HepG2 (cell line): Measurements from ENCODE around the gene CREBRF. TPM values are rescaled to one million over a fixed set of nuclear protein-coding genes. Genes with fewer than 3 reads are reported as not detected.

Experiments used
- ATF7 ChIP-seq, 2 experiments: fragments of 450-650 bp in 1 of 2; sonication (generic) in 1 of 2; formaldehyde crosslinking in 1 of 2; IDR thresholded peaks; 2 replicates each; pipeline versions ENCODE4 v1.4.0 to v1.6.1; 2016 to 2020; ENCODE audit warnings: antibody characterized with exemption in 1 of 2, mild to moderate bottlenecking in 1 of 2, missing genetic modification reagents in 1 of 2
- FOXP1 ChIP-seq, 2 experiments: fragments of 450-650 bp in 1 of 2; IDR thresholded peaks; 2 replicates each; pipeline ENCODE4 v1.6.1; 2017 to 2018; ENCODE audit warnings: antibody characterized with exemption in 1 of 2
- HDAC2 ChIP-seq: sonication (generic); formaldehyde crosslinking; IDR thresholded peaks from 2 replicates; pipeline ENCODE4 v1.4.0; 2020; ENCODE audit warnings: missing genetic modification reagents
- IKZF4 ChIP-seq: sonication (generic); formaldehyde crosslinking; IDR thresholded peaks from 2 replicates; pipeline ENCODE4 v1.5.1; 2020; ENCODE audit warnings: borderline replicate concordance, mild to moderate bottlenecking, low read depth, missing genetic modification reagents; ENCODE audit errors: not compliant biosample characterization
- RBM22 ChIP-seq: fragments of 200-400 bp; formaldehyde crosslinking; optimal IDR thresholded peaks from 2 replicates; pipeline ENCODE3; 2017; ENCODE audit warnings: mild to moderate bottlenecking, low read length, moderate library complexity
- ZNF563 ChIP-seq: sonication (generic); formaldehyde crosslinking; IDR thresholded peaks from 2 replicates; pipeline ENCODE4 v1.8.0; 2022; ENCODE audit warnings: mild to moderate bottlenecking, moderate library complexity, missing genetic modification reagents
- polyA plus RNA-seq, 8 experiments: library from polyadenylated mRNA; depleted of rRNA in 3 of 8; stranded (reverse) in 7 of 8; unstranded in 1 of 8; fragments of >200 nt; fragmentation: Illumina TruSeq in 4 of 8; extraction: Trizol in 4 of 8; gene quantifications; 2 replicates each; pipeline versions ENCODE4 v1.2.1 to v1.2.3, GENCODE V29; 2011 to 2016; ENCODE audit warnings: low read depth in 4 of 8, missing spikeins in 1 of 8, mixed read lengths in 1 of 8; ENCODE audit not compliant: insufficient read depth in 1 of 8
- total RNA-seq, 5 experiments: library from RNA; depleted of rRNA; stranded (reverse); fragments of >200 nt; fragmentation: Illumina TruSeq; extraction: Trizol; gene quantifications; 2 replicates each; pipeline ENCODE4 v1.2.3, GENCODE V29; 2016; ENCODE audit warnings: low read depth in 1 of 5
- TF ChIP-seq, protein P1 (sequence below): sonication (generic); formaldehyde crosslinking; IDR thresholded peaks from 2 replicates; pipeline ENCODE4 v1.5.1; 2020; ENCODE audit warnings: missing genetic modification reagents, mild to moderate bottlenecking, borderline replicate concordance
- TF ChIP-seq, protein P2 (sequence below): sonication (generic); formaldehyde crosslinking; IDR thresholded peaks from 2 replicates; pipeline ENCODE4 v1.5.0; 2020; ENCODE audit warnings: missing genetic modification reagents
- TF ChIP-seq, protein P3 (sequence below): sonication (generic); formaldehyde crosslinking; IDR thresholded peaks from 2 replicates; pipeline ENCODE4 v1.9.0; 2021; ENCODE audit warnings: missing genetic modification reagents, borderline replicate concordance
- TF ChIP-seq, protein P4 (sequence below): IDR thresholded peaks from 2 replicates; pipeline ENCODE4 v1.6.1; 2016; ENCODE audit warnings: low read depth

Gene CREBRF
- total and polyA plus RNA-seq, 2 of the 13 experiments (the other 11 are each of a cell fraction or from before 2014, with no cell fraction given), result 4.5 to 10.2 TPM

DNA sequence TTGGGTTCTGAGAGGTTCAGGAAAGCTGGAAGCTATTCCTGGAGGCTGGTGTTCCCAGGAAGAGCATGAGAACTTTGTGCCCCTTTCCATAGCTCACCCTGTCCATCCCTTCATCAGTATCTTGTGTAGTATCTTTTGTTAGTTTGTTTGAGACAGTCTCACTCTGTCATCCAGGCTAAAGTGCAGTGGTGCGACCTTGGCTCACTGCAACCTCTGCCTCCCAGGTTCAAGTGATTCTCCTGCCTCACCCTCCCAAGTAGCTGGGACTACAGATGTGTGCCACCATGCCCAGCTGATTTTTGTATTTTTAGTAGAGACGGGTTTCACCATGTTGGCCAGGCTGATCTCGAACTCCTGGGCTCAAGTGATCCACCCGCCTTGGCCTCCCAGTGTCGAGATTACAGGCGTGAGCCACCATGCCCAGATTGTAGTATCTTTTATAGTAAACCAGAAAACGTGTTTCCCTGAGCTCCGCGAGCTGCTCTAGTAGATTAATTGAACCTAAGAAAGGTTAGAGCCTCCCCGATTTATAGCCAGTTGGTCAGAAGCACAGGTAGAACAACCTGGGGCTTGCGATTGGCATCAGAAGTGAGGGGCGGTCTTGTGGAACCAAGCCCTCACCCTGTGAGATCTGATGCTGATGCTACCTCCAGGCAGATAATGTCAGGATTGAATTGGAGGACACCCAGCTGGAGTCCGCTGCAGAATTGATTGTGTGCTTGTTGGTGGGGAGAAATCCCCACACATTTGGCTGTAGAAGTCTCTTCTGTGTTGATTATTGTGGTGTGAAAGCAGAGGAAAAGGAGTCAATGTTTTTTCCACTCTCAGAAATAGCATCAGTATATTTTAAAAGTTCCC, 40.3 kb upstream of the CREBRF start (continued):
- TF ChIP-seq FOXP1 (IDR thresholded peaks at IDR 0.05) (no peak), FOXP1 (CRISPR knock-in tag; IDR thresholded peaks at IDR 0.05) (0 out of 2 replicates have a peak, but pooled peaks have one; percentile 23), HDAC2 (CRISPR knock-in tag) (peak; percentile 47; the same call in 1 of the 2 replicates), ZNF563 (CRISPR knock-in tag) (no peak), ATF7 (IDR thresholded peaks at IDR 0.05) (no peak), ATF7 (CRISPR knock-in tag; IDR thresholded peaks at IDR 0.05) (no peak), RBM22 (no peak), IKZF4 (CRISPR knock-in tag) (no peak)
- TF ChIP-seq, protein P1, sequence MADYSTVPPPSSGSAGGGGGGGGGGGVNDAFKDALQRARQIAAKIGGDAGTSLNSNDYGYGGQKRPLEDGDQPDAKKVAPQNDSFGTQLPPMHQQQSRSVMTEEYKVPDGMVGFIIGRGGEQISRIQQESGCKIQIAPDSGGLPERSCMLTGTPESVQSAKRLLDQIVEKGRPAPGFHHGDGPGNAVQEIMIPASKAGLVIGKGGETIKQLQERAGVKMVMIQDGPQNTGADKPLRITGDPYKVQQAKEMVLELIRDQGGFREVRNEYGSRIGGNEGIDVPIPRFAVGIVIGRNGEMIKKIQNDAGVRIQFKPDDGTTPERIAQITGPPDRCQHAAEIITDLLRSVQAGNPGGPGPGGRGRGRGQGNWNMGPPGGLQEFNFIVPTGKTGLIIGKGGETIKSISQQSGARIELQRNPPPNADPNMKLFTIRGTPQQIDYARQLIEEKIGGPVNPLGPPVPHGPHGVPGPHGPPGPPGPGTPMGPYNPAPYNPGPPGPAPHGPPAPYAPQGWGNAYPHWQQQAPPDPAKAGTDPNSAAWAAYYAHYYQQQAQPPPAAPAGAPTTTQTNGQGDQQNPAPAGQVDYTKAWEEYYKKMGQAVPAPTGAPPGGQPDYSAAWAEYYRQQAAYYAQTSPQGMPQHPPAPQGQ, result no peak
- TF ChIP-seq, protein P2, sequence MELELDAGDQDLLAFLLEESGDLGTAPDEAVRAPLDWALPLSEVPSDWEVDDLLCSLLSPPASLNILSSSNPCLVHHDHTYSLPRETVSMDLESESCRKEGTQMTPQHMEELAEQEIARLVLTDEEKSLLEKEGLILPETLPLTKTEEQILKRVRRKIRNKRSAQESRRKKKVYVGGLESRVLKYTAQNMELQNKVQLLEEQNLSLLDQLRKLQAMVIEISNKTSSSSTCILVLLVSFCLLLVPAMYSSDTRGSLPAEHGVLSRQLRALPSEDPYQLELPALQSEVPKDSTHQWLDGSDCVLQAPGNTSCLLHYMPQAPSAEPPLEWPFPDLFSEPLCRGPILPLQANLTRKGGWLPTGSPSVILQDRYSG (CRISPR knock-in tag), result no peak
- TF ChIP-seq, protein P3, sequence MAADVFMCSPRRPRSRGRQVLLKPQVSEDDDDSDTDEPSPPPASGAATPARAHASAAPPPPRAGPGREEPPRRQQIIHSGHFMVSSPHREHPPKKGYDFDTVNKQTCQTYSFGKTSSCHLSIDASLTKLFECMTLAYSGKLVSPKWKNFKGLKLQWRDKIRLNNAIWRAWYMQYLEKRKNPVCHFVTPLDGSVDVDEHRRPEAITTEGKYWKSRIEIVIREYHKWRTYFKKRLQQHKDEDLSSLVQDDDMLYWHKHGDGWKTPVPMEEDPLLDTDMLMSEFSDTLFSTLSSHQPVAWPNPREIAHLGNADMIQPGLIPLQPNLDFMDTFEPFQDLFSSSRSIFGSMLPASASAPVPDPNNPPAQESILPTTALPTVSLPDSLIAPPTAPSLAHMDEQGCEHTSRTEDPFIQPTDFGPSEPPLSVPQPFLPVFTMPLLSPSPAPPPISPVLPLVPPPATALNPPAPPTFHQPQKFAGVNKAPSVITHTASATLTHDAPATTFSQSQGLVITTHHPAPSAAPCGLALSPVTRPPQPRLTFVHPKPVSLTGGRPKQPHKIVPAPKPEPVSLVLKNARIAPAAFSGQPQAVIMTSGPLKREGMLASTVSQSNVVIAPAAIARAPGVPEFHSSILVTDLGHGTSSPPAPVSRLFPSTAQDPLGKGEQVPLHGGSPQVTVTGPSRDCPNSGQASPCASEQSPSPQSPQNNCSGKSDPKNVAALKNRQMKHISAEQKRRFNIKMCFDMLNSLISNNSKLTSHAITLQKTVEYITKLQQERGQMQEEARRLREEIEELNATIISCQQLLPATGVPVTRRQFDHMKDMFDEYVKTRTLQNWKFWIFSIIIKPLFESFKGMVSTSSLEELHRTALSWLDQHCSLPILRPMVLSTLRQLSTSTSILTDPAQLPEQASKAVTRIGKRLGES (CRISPR knock-in tag), result no peak
- TF ChIP-seq, protein P4, sequence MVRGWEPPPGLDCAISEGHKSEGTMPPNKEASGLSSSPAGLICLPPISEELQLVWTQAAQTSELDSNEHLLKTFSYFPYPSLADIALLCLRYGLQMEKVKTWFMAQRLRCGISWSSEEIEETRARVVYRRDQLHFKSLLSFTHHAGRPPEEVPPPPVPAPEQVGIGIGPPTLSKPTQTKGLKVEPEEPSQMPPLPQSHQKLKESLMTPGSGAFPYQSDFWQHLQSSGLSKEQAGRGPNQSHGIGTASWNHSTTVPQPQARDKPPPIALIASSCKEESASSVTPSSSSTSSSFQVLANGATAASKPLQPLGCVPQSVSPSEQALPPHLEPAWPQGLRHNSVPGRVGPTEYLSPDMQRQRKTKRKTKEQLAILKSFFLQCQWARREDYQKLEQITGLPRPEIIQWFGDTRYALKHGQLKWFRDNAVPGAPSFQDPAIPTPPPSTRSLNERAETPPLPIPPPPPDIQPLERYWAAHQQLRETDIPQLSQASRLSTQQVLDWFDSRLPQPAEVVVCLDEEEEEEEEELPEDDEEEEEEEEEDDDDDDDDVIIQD, result peak; percentile 24; the same call in 1 of the 2 replicates
